GM13977 (cell line): ENCODE measurements around the gene TBC1D2.
"Not testable (repeated sequence)": the region's sequence is repeated elsewhere in the genome, so short reads cannot be mapped to it uniquely, and the experiment has no call there.

ENCODE experiments used
- DNase-seq: peaks from one replicate; pipeline ENCODE4 v3.0.0; 2012; ENCODE audit warnings: low spot score
- in situ Hi-C: fragments of 300-500 bp; cut with MboI; formaldehyde crosslinking; loops from one replicate; pipeline ENCODE4 v1.12.0; 2022; ENCODE audit warnings: low sequenced_read_pairs, low pct_unique_long_range_greater_than_20kb, mixed read lengths, inconsistent platforms; ENCODE audit not compliant: unreplicated experiment
- TF ChIP-seq, protein P1 (sequence below): IDR thresholded peaks from 2 replicates; pipeline ENCODE4 v1.5.1; 2012; ENCODE audit warnings: mild to moderate bottlenecking, control low read depth; ENCODE audit not compliant: insufficient read depth; ENCODE audit errors: extremely low read depth, missing control alignments

TBC1D2 gene

DNA sequence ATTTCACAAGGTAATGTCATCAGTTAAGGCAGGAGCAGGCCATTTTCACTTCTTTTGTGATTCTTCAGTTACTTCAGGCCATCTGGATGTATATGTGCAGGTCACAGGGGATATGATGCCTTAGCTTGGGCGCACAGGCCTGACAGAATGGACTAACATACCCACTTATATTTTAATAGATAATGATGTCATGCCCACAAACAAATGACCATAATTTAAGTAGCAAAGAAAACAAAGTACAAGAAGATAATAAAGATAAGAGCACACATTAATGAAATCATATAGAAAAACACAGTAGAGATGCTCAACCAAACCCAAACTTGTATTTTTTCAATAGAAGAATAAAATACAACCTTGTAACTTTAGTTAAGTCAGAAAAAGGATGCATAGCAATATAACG is 19.7 kb upstream of the TBC1D2 start:
- in situ Hi-C loops: no loop called here
- TF ChIP-seq, protein P1, sequence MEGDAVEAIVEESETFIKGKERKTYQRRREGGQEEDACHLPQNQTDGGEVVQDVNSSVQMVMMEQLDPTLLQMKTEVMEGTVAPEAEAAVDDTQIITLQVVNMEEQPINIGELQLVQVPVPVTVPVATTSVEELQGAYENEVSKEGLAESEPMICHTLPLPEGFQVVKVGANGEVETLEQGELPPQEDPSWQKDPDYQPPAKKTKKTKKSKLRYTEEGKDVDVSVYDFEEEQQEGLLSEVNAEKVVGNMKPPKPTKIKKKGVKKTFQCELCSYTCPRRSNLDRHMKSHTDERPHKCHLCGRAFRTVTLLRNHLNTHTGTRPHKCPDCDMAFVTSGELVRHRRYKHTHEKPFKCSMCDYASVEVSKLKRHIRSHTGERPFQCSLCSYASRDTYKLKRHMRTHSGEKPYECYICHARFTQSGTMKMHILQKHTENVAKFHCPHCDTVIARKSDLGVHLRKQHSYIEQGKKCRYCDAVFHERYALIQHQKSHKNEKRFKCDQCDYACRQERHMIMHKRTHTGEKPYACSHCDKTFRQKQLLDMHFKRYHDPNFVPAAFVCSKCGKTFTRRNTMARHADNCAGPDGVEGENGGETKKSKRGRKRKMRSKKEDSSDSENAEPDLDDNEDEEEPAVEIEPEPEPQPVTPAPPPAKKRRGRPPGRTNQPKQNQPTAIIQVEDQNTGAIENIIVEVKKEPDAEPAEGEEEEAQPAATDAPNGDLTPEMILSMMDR: no peak
- no peak for DNase-seq

DNA sequence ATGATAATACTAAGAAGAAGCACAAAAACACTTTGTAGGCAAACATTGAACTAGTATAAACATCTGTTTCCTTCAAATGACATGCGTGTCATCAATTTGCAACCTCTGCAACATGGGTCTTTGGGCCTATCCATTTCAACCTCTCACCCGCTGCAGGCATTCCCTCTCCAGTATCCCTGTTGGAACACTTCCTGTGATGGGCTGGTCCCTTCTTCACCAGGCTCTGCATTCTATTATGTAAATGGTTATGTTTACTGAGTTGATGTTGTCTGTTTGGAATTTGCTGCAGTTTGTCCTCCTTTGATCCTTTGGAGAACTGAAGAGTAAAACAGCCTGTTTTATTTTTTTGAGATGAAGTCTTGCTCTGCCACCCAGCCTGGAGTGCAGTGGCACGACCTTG is 16.6 kb upstream of the TBC1D2 start:
- no peak for DNase-seq
- in situ Hi-C loops: loop anchor here (25.0 kb wide), 1 partner anchor 335 kb away; the partner anchor contains the start of gene HEMGN
- TF ChIP-seq, protein P1: no peak

DNA sequence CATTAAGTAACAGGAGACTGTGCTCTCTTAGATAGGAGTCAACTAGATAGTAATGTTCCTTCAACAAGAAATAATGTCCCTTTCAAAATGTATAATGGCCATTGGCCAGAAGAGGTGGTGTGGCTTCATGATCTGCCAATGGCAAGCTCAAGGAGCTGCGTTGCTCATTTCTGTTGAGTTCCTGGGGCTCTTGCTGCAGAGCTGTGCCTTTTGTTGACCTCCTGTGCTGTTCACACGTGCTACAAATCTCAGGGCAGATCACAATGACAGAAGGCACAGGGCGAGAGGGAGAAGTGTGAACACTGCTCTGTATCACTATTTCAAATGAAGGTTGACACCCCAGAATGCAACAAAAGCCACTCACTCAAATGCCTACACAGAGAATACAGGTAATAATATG is 16.0 kb upstream of the TBC1D2 start:
- TF ChIP-seq, protein P1: no peak
- in situ Hi-C loops: loop anchor here (25.0 kb wide), 1 partner anchor 334 kb away; the partner anchor contains the start of gene HEMGN
- DNase-seq: no peak

DNA sequence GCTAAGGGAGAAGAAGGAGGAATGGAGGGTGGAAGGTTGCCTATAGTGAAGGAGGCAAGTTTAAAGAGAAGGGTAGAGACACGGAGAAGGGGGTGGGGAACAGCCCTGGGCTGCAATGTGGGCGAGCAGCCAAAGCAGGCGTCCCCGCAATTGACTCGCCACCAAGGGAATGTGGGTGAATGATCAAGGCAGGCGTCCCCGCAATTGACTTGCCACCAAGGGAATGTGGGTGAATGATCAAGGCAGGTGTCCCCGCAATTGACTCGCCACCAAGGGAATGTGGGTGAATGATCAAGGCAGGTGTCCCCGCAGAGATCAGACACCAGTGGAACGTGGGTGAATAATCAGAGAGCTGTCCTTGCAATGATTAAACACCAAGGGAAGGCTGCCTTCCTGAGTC is 14.8 kb upstream of the TBC1D2 start:
- DNase-seq: not testable (repeated sequence)
- in situ Hi-C loops: loop anchor here (25.0 kb wide), 1 partner anchor 333 kb away; the partner anchor contains the start of gene HEMGN

- not testable (repeated sequence) for DNase-seq
- in situ Hi-C loops: loop anchor here (10.0 to 25.0 kb wide), 2 partner anchors 195 to 332 kb away; partner anchors contain the start of gene HEMGN
These were observed 14.2 kb upstream of the TBC1D2 start for GRCh38 chr9:98269652-98270051.

DNA sequence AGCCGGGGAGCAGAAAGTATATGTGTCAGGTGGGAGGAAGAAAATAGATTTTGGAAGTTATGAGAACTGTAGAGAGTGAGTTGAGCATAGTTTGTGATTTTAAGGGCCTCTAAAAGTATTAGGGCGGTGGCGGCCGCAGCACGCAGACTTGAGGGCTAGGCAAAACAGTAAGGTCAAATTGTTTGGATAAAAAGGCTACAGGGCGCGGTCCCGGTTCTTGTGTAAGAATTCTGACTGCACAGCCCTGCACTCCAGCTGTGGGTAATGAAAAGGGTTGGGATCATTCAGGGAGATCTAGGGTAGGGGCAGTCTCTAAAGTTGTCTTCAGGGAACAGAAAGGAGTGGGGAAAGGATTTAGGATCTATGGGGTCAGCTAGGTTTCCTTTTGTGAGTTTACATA is 12.1 kb upstream of the TBC1D2 start:
- not testable (repeated sequence) for DNase-seq

GRCh38 chr9:98264516-98264915 is 9.1 kb upstream of the TBC1D2 start:
- DNase-seq: no peak
- TF ChIP-seq, protein P1: no peak
- in situ Hi-C loops: loop anchor here (10.0 to 25.0 kb wide), 2 partner anchors 190 to 327 kb away; partner anchors contain the start of gene HEMGN

More for the DNA sequence above, 12.1 kb upstream of the TBC1D2 start:
- in situ Hi-C loops: loop anchor here (10.0 to 25.0 kb wide), 2 partner anchors 193 to 330 kb away; partner anchors contain the start of gene HEMGN

- in situ Hi-C loops: loop anchor here (10.0 to 25.0 kb wide), 2 partner anchors 189 to 326 kb away; partner anchors contain the start of gene HEMGN
- DNase-seq: peak; percentile 77
These were observed 8.3 kb upstream of the TBC1D2 start for GRCh38 chr9:98263482-98264357.

More at GRCh38 chr9:98263482-98264357, 8.3 kb upstream of the TBC1D2 start:
- TF ChIP-seq, protein P1: peak; percentile 98
